H1 (cell line): ENCODE results near the gene PXDN. TPM values are rescaled to one million over a fixed set of nuclear protein-coding genes. Genes with fewer than 3 reads are reported as not detected.

Experiments
- CREB1 ChIP-seq: IDR thresholded peaks from 2 replicates; pipeline ENCODE4 v1.6.1; 2012; ENCODE audit warnings: inconsistent platforms
- JUN ChIP-seq: IDR thresholded peaks from 2 replicates; pipeline ENCODE4 v1.6.1; 2011; ENCODE audit warnings: low read depth, mild to moderate bottlenecking, improper control_type of control experiment, low read length
- KDM5A ChIP-seq: fragments of 200-600 bp; IDR thresholded peaks from 2 replicates; pipeline ENCODE4 v1.7.1; 2012; ENCODE audit warnings: mild to moderate bottlenecking, low read length, inconsistent platforms, mixed read lengths
- NRF1 ChIP-seq: IDR thresholded peaks from 2 replicates; pipeline ENCODE4 v1.6.1; 2011; ENCODE audit warnings: mild to moderate bottlenecking, low read depth, low read length, improper control_type of control experiment
- PHF8 ChIP-seq: fragments of 200-600 bp; sonication (generic); conservative IDR thresholded peaks from 2 replicates; pipeline ENCODE4 v1.7.1; 2012; ENCODE audit warnings: low read depth, mild to moderate bottlenecking, inconsistent platforms, low read length, moderate library complexity
- SRF ChIP-seq: IDR thresholded peaks from 2 replicates; pipeline ENCODE4 v1.6.1; 2011; ENCODE audit warnings: mild to moderate bottlenecking, low read depth, low read length, moderate library complexity
- polyA plus RNA-seq, 7 experiments: library from polyadenylated mRNA; depleted of rRNA in 3 of 7; stranded (reverse) in 5 of 7; unstranded in 2 of 7; fragments of >200 nt in 5 of 7; fragments of 200-250 nt in 2 of 7; gene quantifications; 1 replicate in 5 of 7; 2 replicates in 1 of 7; 4 replicates in 1 of 7; pipeline versions ENCODE4 v1.2.1 to v1.2.3, GENCODE V29; 2011 to 2013; ENCODE audit warnings: missing spikeins in 2 of 7, mixed read lengths in 2 of 7
- total RNA-seq: library from RNA; stranded (reverse); fragmentation: NEBNext Ultra II Directional; extraction: Animal tissue kit (Norgen Biotek cat#: 25700); gene quantifications from 2 replicates; pipeline ENCODE4 v1.2.1, GENCODE V29; 2021
- TF ChIP-seq, protein P1 (sequence below): IDR thresholded peaks from 2 replicates; pipeline ENCODE4 v1.6.1; 2011; ENCODE audit warnings: low read length, improper control_type of control experiment

PXDN gene
- total and polyA plus RNA-seq, 2 of the 8 experiments (the other 6 are each of a cell fraction or from before 2014, with no cell fraction given) = 104 to 141 TPM

DNA sequence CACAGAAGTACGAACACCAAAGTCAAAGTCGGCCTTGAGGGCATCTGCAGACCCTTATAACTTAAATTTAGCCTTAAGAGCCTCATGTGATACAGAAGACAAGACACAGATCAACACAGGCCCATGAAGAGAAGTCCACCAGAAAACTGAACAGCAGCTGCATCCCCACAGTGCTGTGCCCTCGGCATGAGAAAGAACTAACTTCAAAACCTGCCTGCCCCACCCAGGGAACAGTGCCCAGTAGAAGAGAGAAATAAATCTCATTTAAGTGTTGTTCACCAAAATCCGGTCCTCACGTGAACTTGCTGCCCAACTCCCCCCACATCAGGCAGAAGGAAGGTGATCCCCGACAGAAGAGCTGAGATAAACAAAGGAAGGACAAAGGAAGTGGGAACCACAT is 73.7 kb downstream of the PXDN start (continued):
- TF ChIP-seq PHF8 (no peak), KDM5A (no peak), NRF1 (no peak), SRF (no peak), JUN (no peak), CREB1 (no peak)
- TF ChIP-seq, protein P1, sequence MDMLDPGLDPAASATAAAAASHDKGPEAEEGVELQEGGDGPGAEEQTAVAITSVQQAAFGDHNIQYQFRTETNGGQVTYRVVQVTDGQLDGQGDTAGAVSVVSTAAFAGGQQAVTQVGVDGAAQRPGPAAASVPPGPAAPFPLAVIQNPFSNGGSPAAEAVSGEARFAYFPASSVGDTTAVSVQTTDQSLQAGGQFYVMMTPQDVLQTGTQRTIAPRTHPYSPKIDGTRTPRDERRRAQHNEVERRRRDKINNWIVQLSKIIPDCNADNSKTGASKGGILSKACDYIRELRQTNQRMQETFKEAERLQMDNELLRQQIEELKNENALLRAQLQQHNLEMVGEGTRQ = no peak
- TF ChIP-seq, all 59 proteins: peak for 0
